ENCODE data around the gene OR52N2. TPM values are rescaled to one million over a fixed set of nuclear protein-coding genes. Genes with fewer than 3 reads are reported as not detected.

Gene OR52N2
- total RNA-seq, 2 donors from 2014 or later = not detected

DNA sequence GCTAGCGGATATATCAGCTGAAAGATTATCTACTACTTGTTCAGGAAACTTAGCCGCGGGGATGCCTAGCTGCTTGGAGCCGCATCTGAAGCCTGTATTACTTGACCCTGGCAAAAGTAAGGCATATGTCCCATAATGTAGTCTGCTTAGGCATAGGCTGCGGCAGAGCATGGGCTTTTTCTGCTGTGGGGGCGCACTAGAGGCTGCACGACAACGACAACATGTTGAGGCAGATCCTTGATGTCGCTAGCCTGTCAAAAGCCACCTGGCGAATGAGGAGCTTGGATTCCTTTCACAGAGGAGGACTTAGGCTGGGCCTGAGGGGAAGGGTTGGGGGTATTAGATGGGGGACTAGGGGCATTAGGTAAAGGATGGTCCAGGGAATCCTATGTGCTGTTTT lies 1.1 kb upstream of the OR52N2 start:
- peak; percentile 77 for DNase-seq
- Mint-ChIP-seq H3K27me3 (ENCODE audit: insufficient read depth) (peaks cover 10% of the 10 kb centered on the region), H3K4me1 (peaks cover 7% of the 10 kb centered on the region), H3K36me3 (ENCODE audit: low read depth) (no peaks in the 10 kb centered on the region), H3K4me3 (no peak overlapping the region), H3K9me3 (peaks cover 7% of the 10 kb centered on the region), H3K27ac (no peak overlapping the region)
- 76 to 78% methylated on average over 8 to 10 of the region's 10 CpGs for WGBS, 2 experiments (ENCODE audit: insufficient coverage in 1 of 2, insufficient read length in 1 of 2)
- peak; percentile 47 for TF ChIP-seq CTCF (conservative IDR thresholded peaks at IDR 0.05)
- H3K4me1 ChIP-seq (ENCODE audit: control insufficient read depth, insufficient read depth, low read length) = no peaks in the 10 kb centered on the region
- no peak overlapping the region for H3K9ac ChIP-seq (ENCODE audit: extremely low read depth, low read length, poor library complexity, severe bottlenecking)
- no peaks in the 10 kb centered on the region for H3K27me3 ChIP-seq (ENCODE audit: control insufficient read depth, insufficient read depth, low read length, poor library complexity, severe bottlenecking)
- H3K4me3 ChIP-seq (ENCODE audit: low read length) = no peak overlapping the region
- peaks cover 11% of the 10 kb centered on the region for H3K9me3 ChIP-seq (ENCODE audit: control insufficient read depth, low read length)
- H3K36me3 ChIP-seq (ENCODE audit: control insufficient read depth, insufficient read depth, low read length) = no peaks in the 10 kb centered on the region
- H3K27ac ChIP-seq (ENCODE audit: low read depth, low read length) = no peak overlapping the region

DNA sequence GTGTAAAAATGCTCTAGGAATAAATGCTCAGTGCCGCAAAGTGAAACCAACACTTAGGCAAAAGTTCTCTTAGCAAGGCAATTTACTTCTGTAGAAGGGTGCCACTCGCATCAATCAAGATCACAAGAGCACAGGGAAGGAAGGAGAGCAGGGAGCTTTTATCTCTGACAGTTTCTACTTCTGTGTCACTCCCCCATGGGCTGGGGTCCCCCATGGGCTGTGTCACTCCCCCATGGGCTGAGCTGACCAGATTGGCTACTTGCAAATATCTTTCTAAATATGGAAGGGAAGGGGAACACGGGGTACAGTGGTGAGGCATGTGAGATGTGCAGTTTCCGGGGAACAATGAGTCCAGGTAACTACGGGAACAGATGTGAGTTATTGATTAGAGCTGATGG lies 397 bp downstream of the OR52N2 start:
- Mint-ChIP-seq H3K27ac (peak overlapping the region; percentile 76), H3K36me3 (ENCODE audit: low read depth) (no peaks in the 10 kb centered on the region), H3K27me3 (ENCODE audit: insufficient read depth) (peaks cover 10% of the 10 kb centered on the region), H3K4me1 (peaks cover 7% of the 10 kb centered on the region), H3K4me3 (peak overlapping the region; percentile 69), H3K9me3 (peaks cover 3% of the 10 kb centered on the region)
- Histone ChIP-seq H3K27me3 (ENCODE audit: control insufficient read depth, insufficient read depth, low read length, poor library complexity, severe bottlenecking) (no peaks in the 10 kb centered on the region), H3K4me1 (ENCODE audit: control insufficient read depth, insufficient read depth, low read length) (no peaks in the 10 kb centered on the region), H3K4me3 (ENCODE audit: low read length) (no peak overlapping the region), H3K27ac (ENCODE audit: low read depth, low read length) (no peak overlapping the region), H3K9ac (ENCODE audit: extremely low read depth, low read length, poor library complexity, severe bottlenecking) (no peak overlapping the region), H3K9me3 (ENCODE audit: control insufficient read depth, low read length) (peaks cover 4% of the 10 kb centered on the region), H3K36me3 (ENCODE audit: control insufficient read depth, insufficient read depth, low read length) (no peaks in the 10 kb centered on the region)
- DNase-seq = no peak
- no peak for TF ChIP-seq CTCF (conservative IDR thresholded peaks at IDR 0.05)
- 92 to 96% methylated on average over 4 to 5 of the region's 5 CpGs for WGBS, 2 experiments (ENCODE audit: insufficient coverage in 1 of 2, insufficient read length in 1 of 2)

GRCh38 chr11:5809905-5810795 lies 1.4 kb downstream of the OR52N2 start:
- no peak for DNase-seq
- H3K27me3 ChIP-seq (ENCODE audit: control insufficient read depth, insufficient read depth, low read length, poor library complexity, severe bottlenecking) = no peaks in the 10 kb centered on the region
- no peak for TF ChIP-seq CTCF (conservative IDR thresholded peaks at IDR 0.05)
- Mint-ChIP-seq H3K36me3 (ENCODE audit: low read depth) (no peaks in the 10 kb centered on the region), H3K27me3 (ENCODE audit: insufficient read depth) (peaks cover 10% of the 10 kb centered on the region), H3K9me3 (no peaks in the 10 kb centered on the region), H3K4me1 (peaks cover 7% of the 10 kb centered on the region), H3K4me3 (no peak overlapping the region), H3K27ac (no peak overlapping the region)
- no peaks in the 10 kb centered on the region for H3K9me3 ChIP-seq (ENCODE audit: control insufficient read depth, low read length)
- H3K27ac ChIP-seq (ENCODE audit: low read depth, low read length) = no peak overlapping the region
- no peak overlapping the region for H3K9ac ChIP-seq (ENCODE audit: extremely low read depth, low read length, poor library complexity, severe bottlenecking)
- 92 to 93% methylated on average over 4 to 5 of the region's 6 CpGs for WGBS, 2 experiments (ENCODE audit: insufficient coverage in 1 of 2, insufficient read length in 1 of 2)
- no peak overlapping the region for H3K4me3 ChIP-seq (ENCODE audit: low read length)
- H3K4me1 ChIP-seq (ENCODE audit: control insufficient read depth, insufficient read depth, low read length) = no peaks in the 10 kb centered on the region
- no peaks in the 10 kb centered on the region for H3K36me3 ChIP-seq (ENCODE audit: control insufficient read depth, insufficient read depth, low read length)
